ENCODE measurements around the gene KMT5B.

Gene KMT5B

GRCh38 chr11:68196219-68196618 lies 16.9 kb downstream of the KMT5B start:
- H3K36me3 ChIP-seq (ENCODE audit: insufficient read depth, low read length), result no peaks in the 10 kb centered on the region
- no peak overlapping the region for H3K9ac ChIP-seq (ENCODE audit: low read depth, low read length)
- no peaks in the 10 kb centered on the region for H3K9me3 ChIP-seq (replicated peaks; ENCODE audit: low read length)
- H3K4me2 ChIP-seq (ENCODE audit: low read length), result no peak overlapping the region
- no peaks in the 10 kb centered on the region for H3K27me3 ChIP-seq (ENCODE audit: control insufficient read depth, insufficient read depth, low read length)
- H3K4me3 ChIP-seq (ENCODE audit: low read length), result no peak overlapping the region
- peaks cover 8% of the 10 kb centered on the region for H3K4me1 ChIP-seq (ENCODE audit: control insufficient read depth, insufficient read depth, low read length)

- Histone ChIP-seq H3K9ac (ENCODE audit: low read depth, low read length) (no peak overlapping the region), H3K9me3 (replicated peaks; ENCODE audit: low read length) (no peaks in the 10 kb centered on the region), H3K36me3 (ENCODE audit: insufficient read depth, low read length) (no peaks in the 10 kb centered on the region), H3K4me2 (ENCODE audit: low read length) (no peak overlapping the region), H3K4me3 (ENCODE audit: low read length) (no peak overlapping the region), H3K4me1 (ENCODE audit: control insufficient read depth, insufficient read depth, low read length) (no peaks in the 10 kb centered on the region), H3K27me3 (ENCODE audit: control insufficient read depth, insufficient read depth, low read length) (no peaks in the 10 kb centered on the region)
Measured at GRCh38 chr11:68194675-68195294, 18.3 kb downstream of the KMT5B start.

- Histone ChIP-seq H3K4me3 (ENCODE audit: low read length) (no peak overlapping the region), H3K27me3 (ENCODE audit: control insufficient read depth, insufficient read depth, low read length) (no peaks in the 10 kb centered on the region), H3K4me1 (ENCODE audit: control insufficient read depth, insufficient read depth, low read length) (no peaks in the 10 kb centered on the region), H3K4me2 (ENCODE audit: low read length) (no peak overlapping the region), H3K36me3 (ENCODE audit: insufficient read depth, low read length) (no peaks in the 10 kb centered on the region), H3K9ac (ENCODE audit: low read depth, low read length) (no peak overlapping the region), H3K9me3 (replicated peaks; ENCODE audit: low read length) (no peaks in the 10 kb centered on the region)
Measured at GRCh38 chr11:68193018-68193417, 20.1 kb downstream of the KMT5B start.

- Histone ChIP-seq H3K4me3 (ENCODE audit: low read length) (no peak overlapping the region), H3K4me2 (ENCODE audit: low read length) (no peak overlapping the region), H3K36me3 (ENCODE audit: insufficient read depth, low read length) (no peaks in the 10 kb centered on the region), H3K9me3 (replicated peaks; ENCODE audit: low read length) (no peaks in the 10 kb centered on the region), H3K9ac (ENCODE audit: low read depth, low read length) (no peak overlapping the region), H3K4me1 (ENCODE audit: control insufficient read depth, insufficient read depth, low read length) (no peaks in the 10 kb centered on the region), H3K27me3 (ENCODE audit: control insufficient read depth, insufficient read depth, low read length) (no peaks in the 10 kb centered on the region)
Measured at GRCh38 chr11:68191661-68192579, 21.2 kb downstream of the KMT5B start.

- H3K4me3 ChIP-seq (ENCODE audit: low read length), result no peak overlapping the region
- no peak overlapping the region for H3K9ac ChIP-seq (ENCODE audit: low read depth, low read length)
- H3K9me3 ChIP-seq (replicated peaks; ENCODE audit: low read length), result no peaks in the 10 kb centered on the region
- no peaks in the 10 kb centered on the region for H3K27me3 ChIP-seq (ENCODE audit: control insufficient read depth, insufficient read depth, low read length)
- H3K4me2 ChIP-seq (ENCODE audit: low read length), result no peak overlapping the region
- peaks cover 11% of the 10 kb centered on the region for H3K36me3 ChIP-seq (ENCODE audit: insufficient read depth, low read length)
- no peaks in the 10 kb centered on the region for H3K4me1 ChIP-seq (ENCODE audit: control insufficient read depth, insufficient read depth, low read length)
Measured at GRCh38 chr11:68189888-68190287, 23.2 kb downstream of the KMT5B start.

GRCh38 chr11:68189082-68189481 lies 24.0 kb downstream of the KMT5B start:
- Histone ChIP-seq H3K36me3 (ENCODE audit: insufficient read depth, low read length) (peaks cover 17% of the 10 kb centered on the region), H3K9me3 (replicated peaks; ENCODE audit: low read length) (no peaks in the 10 kb centered on the region), H3K9ac (ENCODE audit: low read depth, low read length) (no peak overlapping the region), H3K27me3 (ENCODE audit: control insufficient read depth, insufficient read depth, low read length) (no peaks in the 10 kb centered on the region), H3K4me3 (ENCODE audit: low read length) (no peak overlapping the region), H3K4me1 (ENCODE audit: control insufficient read depth, insufficient read depth, low read length) (no peaks in the 10 kb centered on the region), H3K4me2 (ENCODE audit: low read length) (no peak overlapping the region)

- H3K4me1 ChIP-seq (ENCODE audit: control insufficient read depth, insufficient read depth, low read length), result no peaks in the 10 kb centered on the region
Measured at GRCh38 chr11:68186061-68186460, 27.0 kb downstream of the KMT5B start.

GRCh38 chr11:68181719-68182451 lies 31.2 kb downstream of the KMT5B start:
- Histone ChIP-seq H3K36me3 (ENCODE audit: insufficient read depth, low read length) (peaks cover 26% of the 10 kb centered on the region), H3K4me3 (ENCODE audit: low read length) (no peak overlapping the region), H3K9me3 (replicated peaks; ENCODE audit: low read length) (no peaks in the 10 kb centered on the region), H3K27me3 (ENCODE audit: control insufficient read depth, insufficient read depth, low read length) (no peaks in the 10 kb centered on the region), H3K9ac (ENCODE audit: low read depth, low read length) (no peak overlapping the region), H3K4me2 (ENCODE audit: low read length) (no peak overlapping the region), H3K4me1 (ENCODE audit: control insufficient read depth, insufficient read depth, low read length) (no peaks in the 10 kb centered on the region)

More at GRCh38 chr11:68186061-68186460, 27.0 kb downstream of the KMT5B start:
- no peaks in the 10 kb centered on the region for H3K27me3 ChIP-seq (ENCODE audit: control insufficient read depth, insufficient read depth, low read length)
- H3K9ac ChIP-seq (ENCODE audit: low read depth, low read length), result no peak overlapping the region
- no peak overlapping the region for H3K4me3 ChIP-seq (ENCODE audit: low read length)
- H3K4me2 ChIP-seq (ENCODE audit: low read length), result no peak overlapping the region
- peaks cover 20% of the 10 kb centered on the region for H3K36me3 ChIP-seq (ENCODE audit: insufficient read depth, low read length)
- H3K9me3 ChIP-seq (replicated peaks; ENCODE audit: low read length), result no peaks in the 10 kb centered on the region

GRCh38 chr11:68179847-68180246 lies 33.2 kb downstream of the KMT5B start:
- no peak overlapping the region for H3K4me2 ChIP-seq (ENCODE audit: low read length)
- no peak overlapping the region for H3K9ac ChIP-seq (ENCODE audit: low read depth, low read length)
- H3K36me3 ChIP-seq (ENCODE audit: insufficient read depth, low read length), result peaks cover 20% of the 10 kb centered on the region
- H3K4me3 ChIP-seq (ENCODE audit: low read length), result no peak overlapping the region
- H3K4me1 ChIP-seq (ENCODE audit: control insufficient read depth, insufficient read depth, low read length), result no peaks in the 10 kb centered on the region
- no peaks in the 10 kb centered on the region for H3K27me3 ChIP-seq (ENCODE audit: control insufficient read depth, insufficient read depth, low read length)
- no peaks in the 10 kb centered on the region for H3K9me3 ChIP-seq (replicated peaks; ENCODE audit: low read length)

- peaks cover 29% of the 10 kb centered on the region for H3K36me3 ChIP-seq (ENCODE audit: insufficient read depth, low read length)
Measured at GRCh38 chr11:68177877-68178276, 35.2 kb downstream of the KMT5B start.

GRCh38 chr11:68173926-68174325 lies 39.2 kb downstream of the KMT5B start:
- Histone ChIP-seq H3K27me3 (ENCODE audit: control insufficient read depth, insufficient read depth, low read length) (no peaks in the 10 kb centered on the region), H3K9me3 (replicated peaks; ENCODE audit: low read length) (no peaks in the 10 kb centered on the region), H3K4me3 (ENCODE audit: low read length) (no peak overlapping the region), H3K4me1 (ENCODE audit: control insufficient read depth, insufficient read depth, low read length) (peaks cover 7% of the 10 kb centered on the region), H3K9ac (ENCODE audit: low read depth, low read length) (no peak overlapping the region), H3K4me2 (ENCODE audit: low read length) (no peak overlapping the region), H3K36me3 (ENCODE audit: insufficient read depth, low read length) (peaks cover 58% of the 10 kb centered on the region)

More at GRCh38 chr11:68177877-68178276, 35.2 kb downstream of the KMT5B start:
- Histone ChIP-seq H3K27me3 (ENCODE audit: control insufficient read depth, insufficient read depth, low read length) (no peaks in the 10 kb centered on the region), H3K9me3 (replicated peaks; ENCODE audit: low read length) (no peaks in the 10 kb centered on the region), H3K9ac (ENCODE audit: low read depth, low read length) (no peak overlapping the region), H3K4me3 (ENCODE audit: low read length) (no peak overlapping the region), H3K4me2 (ENCODE audit: low read length) (no peak overlapping the region), H3K4me1 (ENCODE audit: control insufficient read depth, insufficient read depth, low read length) (peaks cover 7% of the 10 kb centered on the region)

Measured in skeletal muscle satellite cell (primary cell).